Memory B cell (primary cell): ENCODE measurements around the gene RPS25.
"Not testable (repeated sequence)": the region's sequence is repeated elsewhere in the genome, so short reads cannot be mapped to it uniquely, and the experiment has no call there.

Source experiments
- ATAC-seq: fragments of 150-1000 bp; cut with Tn5 transposase; 2 replicates; pipeline ENCODE4 v1.10.0; 2021; ENCODE audit warnings: low read depth, mild to moderate bottlenecking, moderate library complexity
- DNase-seq, 2 donors: peaks; one replicate each; pipeline ENCODE4 v3.0.0; 2022; ENCODE audit warnings: low spot score in 2 of 2
- H3K27ac Mint-ChIP-seq: one replicate; pipeline ENCODE4 v1.8.0; 2022; ENCODE audit warnings: mild to moderate bottlenecking, moderate library complexity, mixed read lengths
- H3K27me3 Mint-ChIP-seq: one replicate; pipeline ENCODE4 v1.8.0; 2022; ENCODE audit warnings: mixed read lengths
- H3K36me3 Mint-ChIP-seq: one replicate; pipeline ENCODE4 v1.8.0; 2022; ENCODE audit warnings: mild to moderate bottlenecking, mixed read lengths
- H3K4me1 Mint-ChIP-seq: one replicate; pipeline ENCODE4 v1.8.0; 2022; ENCODE audit warnings: mixed read lengths
- H3K4me3 Mint-ChIP-seq: one replicate; pipeline ENCODE4 v1.8.0; 2022; ENCODE audit warnings: mild to moderate bottlenecking, moderate library complexity, mixed read lengths
- H3K9me3 Mint-ChIP-seq: one replicate; pipeline ENCODE4 v1.8.0; 2022; ENCODE audit warnings: mixed read lengths

RPS25 gene

GRCh38 chr11:119029340-119030028, 11.3 kb upstream of the RPS25 start:
- no peaks in the 10 kb centered on the region for H3K9me3 Mint-ChIP-seq
- H3K27ac Mint-ChIP-seq = peak overlapping the region; percentile 14
- ATAC-seq (no peak), DNase-seq (no peak)
- peak overlapping the region; percentile 85 for H3K4me3 Mint-ChIP-seq
- H3K4me1 Mint-ChIP-seq = peaks cover 17% of the 10 kb centered on the region
- peaks cover 14% of the 10 kb centered on the region for H3K36me3 Mint-ChIP-seq
- no peaks in the 10 kb centered on the region for H3K27me3 Mint-ChIP-seq

GRCh38 chr11:119029069-119029339, 10.9 kb upstream of the RPS25 start:
- ATAC-seq = no peak
- Mint-ChIP-seq H3K27ac (no peak overlapping the region), H3K4me1 (peaks cover 17% of the 10 kb centered on the region), H3K4me3 (peak overlapping the region; percentile 49), H3K27me3 (no peaks in the 10 kb centered on the region), H3K36me3 (peaks cover 16% of the 10 kb centered on the region), H3K9me3 (no peaks in the 10 kb centered on the region)
- no peak for DNase-seq

GRCh38 chr11:119028346-119029068, 10.4 kb upstream of the RPS25 start:
- peaks cover 18% of the 10 kb centered on the region for H3K4me1 Mint-ChIP-seq
- ATAC-seq (no peak), DNase-seq (no peak)
- H3K4me3 Mint-ChIP-seq = no peak overlapping the region
- H3K9me3 Mint-ChIP-seq = no peaks in the 10 kb centered on the region
- peaks cover 17% of the 10 kb centered on the region for H3K36me3 Mint-ChIP-seq
- peak overlapping the region; percentile 45 for H3K27ac Mint-ChIP-seq
- no peaks in the 10 kb centered on the region for H3K27me3 Mint-ChIP-seq

GRCh38 chr11:119027561-119028345, 9.6 kb upstream of the RPS25 start:
- H3K36me3 Mint-ChIP-seq = peaks cover 21% of the 10 kb centered on the region
- DNase-seq (no peak), ATAC-seq (no peak)
- no peaks in the 10 kb centered on the region for H3K9me3 Mint-ChIP-seq
- H3K4me1 Mint-ChIP-seq = peaks cover 20% of the 10 kb centered on the region
- H3K27ac Mint-ChIP-seq = no peak overlapping the region
- H3K4me3 Mint-ChIP-seq = no peak overlapping the region
- no peaks in the 10 kb centered on the region for H3K27me3 Mint-ChIP-seq

GRCh38 chr11:119026970-119027369, 8.8 kb upstream of the RPS25 start:
- H3K4me1 Mint-ChIP-seq = peaks cover 20% of the 10 kb centered on the region
- H3K27me3 Mint-ChIP-seq = no peaks in the 10 kb centered on the region
- no peak overlapping the region for H3K4me3 Mint-ChIP-seq
- DNase-seq (no peak), ATAC-seq (no peak)
- no peak overlapping the region for H3K27ac Mint-ChIP-seq
- no peaks in the 10 kb centered on the region for H3K9me3 Mint-ChIP-seq
- H3K36me3 Mint-ChIP-seq = peaks cover 21% of the 10 kb centered on the region

GRCh38 chr11:119025978-119026766, 8.0 kb upstream of the RPS25 start:
- Mint-ChIP-seq H3K4me3 (no peak overlapping the region), H3K27me3 (no peaks in the 10 kb centered on the region), H3K9me3 (no peaks in the 10 kb centered on the region), H3K4me1 (peaks cover 20% of the 10 kb centered on the region), H3K36me3 (peaks cover 23% of the 10 kb centered on the region), H3K27ac (peak overlapping the region; percentile 60)
- DNase-seq (no peak), ATAC-seq (no peak)

- H3K4me3 Mint-ChIP-seq = no peak overlapping the region
- DNase-seq = no peak
- ATAC-seq = no peak
- H3K36me3 Mint-ChIP-seq = peaks cover 23% of the 10 kb centered on the region
- peaks cover 20% of the 10 kb centered on the region for H3K4me1 Mint-ChIP-seq
- peak overlapping the region; percentile 60 for H3K27ac Mint-ChIP-seq
- no peaks in the 10 kb centered on the region for H3K27me3 Mint-ChIP-seq
- H3K9me3 Mint-ChIP-seq = no peaks in the 10 kb centered on the region
Observed at GRCh38 chr11:119025541-119025940, 7.4 kb upstream of the RPS25 start.

GRCh38 chr11:119025099-119025473, 6.9 kb upstream of the RPS25 start:
- peaks cover 21% of the 10 kb centered on the region for H3K4me1 Mint-ChIP-seq

GRCh38 chr11:119024430-119025098, 6.4 kb upstream of the RPS25 start:
- H3K27me3 Mint-ChIP-seq = no peaks in the 10 kb centered on the region
- ATAC-seq (no peak), DNase-seq (no peak)
- peaks cover 19% of the 10 kb centered on the region for H3K4me1 Mint-ChIP-seq
- peak overlapping the region; percentile 60 for H3K27ac Mint-ChIP-seq
- no peaks in the 10 kb centered on the region for H3K9me3 Mint-ChIP-seq
- no peak overlapping the region for H3K4me3 Mint-ChIP-seq
- H3K36me3 Mint-ChIP-seq = peaks cover 25% of the 10 kb centered on the region

More at GRCh38 chr11:119025099-119025473, 6.9 kb upstream of the RPS25 start:
- H3K27me3 Mint-ChIP-seq = no peaks in the 10 kb centered on the region
- H3K4me3 Mint-ChIP-seq = no peak overlapping the region
- DNase-seq (no peak), ATAC-seq (no peak)
- peaks cover 24% of the 10 kb centered on the region for H3K36me3 Mint-ChIP-seq
- H3K27ac Mint-ChIP-seq = peak overlapping the region; percentile 60
- no peaks in the 10 kb centered on the region for H3K9me3 Mint-ChIP-seq

GRCh38 chr11:119023741-119024140, 5.6 kb upstream of the RPS25 start:
- Mint-ChIP-seq H3K27me3 (no peaks in the 10 kb centered on the region), H3K27ac (peak overlapping the region; percentile 3), H3K36me3 (peaks cover 22% of the 10 kb centered on the region), H3K9me3 (no peaks in the 10 kb centered on the region), H3K4me1 (peaks cover 10% of the 10 kb centered on the region), H3K4me3 (no peak overlapping the region)
- ATAC-seq (no peak), DNase-seq (no peak)

GRCh38 chr11:119021631-119022030, 3.5 kb upstream of the RPS25 start:
- Mint-ChIP-seq H3K9me3 (no peaks in the 10 kb centered on the region), H3K4me1 (peaks cover 7% of the 10 kb centered on the region), H3K36me3 (peaks cover 23% of the 10 kb centered on the region), H3K27me3 (no peaks in the 10 kb centered on the region), H3K4me3 (no peak overlapping the region), H3K27ac (no peak overlapping the region)
- DNase-seq = no peak
- no peak for ATAC-seq

- Mint-ChIP-seq H3K9me3 (no peaks in the 10 kb centered on the region), H3K4me1 (peaks cover 13% of the 10 kb centered on the region), H3K27ac (peak overlapping the region; percentile 100), H3K27me3 (no peaks in the 10 kb centered on the region), H3K36me3 (peaks cover 25% of the 10 kb centered on the region), H3K4me3 (peak overlapping the region; percentile 99)
- ATAC-seq (no peak), DNase-seq (no peak)
Observed at GRCh38 chr11:119019996-119020395, 1.9 kb upstream of the RPS25 start.

GRCh38 chr11:119017377-119017776, 766 bp downstream of the RPS25 start:
- peaks cover 29% of the 10 kb centered on the region for H3K36me3 Mint-ChIP-seq
- H3K9me3 Mint-ChIP-seq, DNase-seq, ATAC-seq, H3K27me3 Mint-ChIP-seq: not testable (repeated sequence)
- peaks cover 12% of the 10 kb centered on the region for H3K4me1 Mint-ChIP-seq
- H3K27ac Mint-ChIP-seq = peak overlapping the region; percentile 100
- peak overlapping the region; percentile 99 for H3K4me3 Mint-ChIP-seq
